HAP-1 (cell line): ENCODE data around the gene PLEKHH2.
"Not testable (repeated sequence)": the region's sequence is repeated elsewhere in the genome, so short reads cannot be mapped to it uniquely, and the experiment has no call there.

Experiments
- DNase-seq, 2 experiments: peaks; one replicate each; pipeline ENCODE4 v3.0.0-alpha.2; 2016 to 2020; ENCODE audit warnings: low spot score in 2 of 2
- H3K27me3 ChIP-seq: fragments of 250-450 bp; sonication (Bioruptor Pico); 2 replicates; pipeline ENCODE4 v1.5.1; 2020; ENCODE audit warnings: low read depth, mild to moderate bottlenecking, moderate library complexity
- H3K36me3 ChIP-seq: fragments of 250-450 bp; sonication (Bioruptor Pico); replicated peaks from 2 replicates; pipeline ENCODE4 v1.5.1; 2020; ENCODE audit warnings: mild to moderate bottlenecking
- H3K4me1 ChIP-seq: fragments of 250-450 bp; sonication (Bioruptor Pico); 2 replicates; pipeline ENCODE4 v1.5.1; 2020; ENCODE audit warnings: mild to moderate bottlenecking
- H3K4me3 ChIP-seq: fragments of 250-450 bp; sonication (Bioruptor Pico); 2 replicates; pipeline ENCODE4 v1.5.1; 2020; ENCODE audit warnings: mild to moderate bottlenecking, moderate library complexity
- H3K9me3 ChIP-seq: fragments of 250-450 bp; sonication (Bioruptor Pico); 2 replicates; pipeline ENCODE4 v1.5.1; 2020; ENCODE audit warnings: mild to moderate bottlenecking, moderate library complexity
- in situ Hi-C: fragments of 300-500 bp; cut with MboI; formaldehyde crosslinking; loops from 3 replicates; pipeline ENCODE4 v1.14.3; 2020; ENCODE audit warnings: low sequenced_read_pairs, inconsistent platforms, mixed read lengths

The PLEKHH2 gene

DNA sequence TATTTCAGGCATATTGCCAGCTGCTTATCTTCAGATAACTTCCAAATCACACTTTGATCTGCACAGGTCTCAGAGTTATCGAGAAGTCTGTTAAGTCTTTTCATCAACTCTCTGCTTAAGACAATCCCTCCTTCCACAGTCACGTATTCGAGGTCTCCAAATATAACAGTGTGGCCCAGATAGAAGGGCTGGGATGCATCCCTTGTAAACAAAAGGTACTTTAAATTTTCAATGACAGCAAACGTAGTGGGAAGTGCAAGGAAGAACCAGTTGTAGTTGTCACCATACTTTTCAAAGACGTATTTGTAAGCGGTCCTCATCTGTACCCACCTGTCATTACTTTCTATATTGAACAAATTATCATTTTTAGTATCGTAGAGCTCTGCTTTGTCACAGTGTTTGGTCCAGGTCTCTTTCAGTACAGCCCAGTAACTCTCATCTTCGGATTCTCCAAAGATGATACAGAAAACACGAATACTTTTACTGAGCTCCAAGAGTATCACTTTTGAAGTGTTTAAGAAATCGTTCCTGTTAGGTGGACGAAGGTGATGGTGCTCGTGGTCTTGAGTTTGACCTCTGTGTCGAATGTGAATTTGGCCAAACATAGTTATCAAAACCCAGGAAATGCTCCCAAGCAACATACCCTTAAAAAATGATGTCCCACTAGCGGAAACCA lies 38.7 kb downstream of the PLEKHH2 start:
- DNase-seq = no peak
- Histone ChIP-seq H3K4me3 (no peak overlapping the region), H3K9me3 (no peaks in the 10 kb centered on the region), H3K36me3 (no peaks in the 10 kb centered on the region), H3K27me3 (peaks cover 3% of the 10 kb centered on the region; the same call in 1 of the 2 replicates), H3K4me1 (no peaks in the 10 kb centered on the region)
- in situ Hi-C loops = no loop called here

- H3K9me3 ChIP-seq = no peaks in the 10 kb centered on the region
- in situ Hi-C loops = no loop called here
- DNase-seq = no peak
These were observed 39.4 kb downstream of the PLEKHH2 start, which contains the start of gene C1GALT1C1L for GRCh38 chr2:43676322-43677050. Gene C1GALT1C1L (minus strand): TSS chr2:43676429. CDS start chr2:43676322, 107 bp downstream.

DNA sequence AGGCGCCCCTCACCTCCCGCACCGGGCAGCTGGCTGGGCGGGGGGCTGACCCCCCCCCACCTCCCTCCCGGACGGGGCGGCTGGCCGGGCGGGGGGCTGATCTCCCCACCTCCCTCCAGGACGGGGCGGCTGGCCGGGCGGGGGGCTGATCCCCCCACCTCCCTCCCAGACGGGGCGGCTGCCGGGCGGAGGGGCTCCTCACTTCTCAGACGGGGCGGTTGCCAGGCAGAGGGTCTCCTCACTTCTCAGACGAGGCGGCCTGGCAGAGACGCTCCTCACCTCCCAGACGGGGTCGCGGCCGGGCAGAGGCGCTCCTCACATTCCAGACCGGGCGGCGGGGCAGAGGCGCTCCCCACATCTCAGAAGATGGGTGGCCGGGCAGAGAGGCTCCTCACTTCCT lies 40.7 kb downstream of the PLEKHH2 start:
- DNase-seq, H3K27me3 ChIP-seq, in situ Hi-C loops, H3K9me3 ChIP-seq, H3K4me1 ChIP-seq, H3K36me3 ChIP-seq, H3K4me3 ChIP-seq: not testable (repeated sequence)

More at GRCh38 chr2:43676322-43677050, 39.4 kb downstream of the PLEKHH2 start, which contains the start of gene C1GALT1C1L:
- no peak within 1 kb of the TSS for H3K4me3 ChIP-seq
- no peaks in the 10 kb centered on the region for H3K36me3 ChIP-seq
- H3K4me1 ChIP-seq = no peaks in the 10 kb centered on the region
- H3K27me3 ChIP-seq = peaks cover 3% of the 10 kb centered on the region; the same call in 1 of the 2 replicates

DNA sequence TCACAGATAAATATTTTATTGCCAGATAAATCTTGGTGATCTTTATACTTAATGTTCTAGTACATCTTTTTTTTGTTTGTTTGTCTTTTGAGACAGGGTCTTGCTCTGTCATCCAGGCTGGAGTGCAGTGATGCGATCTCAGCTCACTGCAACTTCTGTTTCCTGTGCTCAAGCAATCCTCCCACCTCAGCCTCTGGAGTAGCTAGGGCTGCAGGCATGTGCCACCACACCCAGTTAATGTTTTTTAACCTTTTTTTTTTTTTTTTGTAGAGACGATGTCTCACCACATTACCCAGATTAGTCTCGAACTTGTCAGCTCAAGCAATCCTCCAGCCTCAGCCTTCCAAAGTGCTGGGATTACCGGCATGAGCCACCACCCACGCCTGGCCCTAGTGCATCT lies 48.3 kb downstream of the PLEKHH2 start:
- Histone ChIP-seq H3K4me3 (no peak overlapping the region), H3K4me1 (no peaks in the 10 kb centered on the region), H3K36me3 (no peaks in the 10 kb centered on the region), H3K9me3 (no peaks in the 10 kb centered on the region), H3K27me3 (peaks cover 3% of the 10 kb centered on the region; the same call in 1 of the 2 replicates)
- no peak for DNase-seq
- in situ Hi-C loops = no loop called here

DNA sequence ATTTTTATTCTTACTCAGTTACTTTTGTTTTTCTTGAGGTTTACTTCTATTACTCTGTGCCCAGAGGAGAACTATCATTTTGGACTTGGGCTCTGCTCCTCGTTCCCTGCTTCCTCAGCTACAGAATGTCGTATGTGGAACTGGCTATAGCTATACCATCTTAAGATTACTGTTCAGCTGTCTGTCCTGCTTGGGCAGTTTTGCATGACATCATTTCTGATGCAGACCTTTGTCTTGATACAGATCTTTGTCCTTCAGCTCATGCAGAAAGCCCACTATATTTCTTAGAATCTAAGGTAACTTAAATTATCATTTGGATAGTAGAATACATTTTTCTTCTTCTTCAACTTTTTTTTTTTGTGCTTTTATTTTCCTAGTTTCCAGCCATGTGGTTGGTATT lies 52.9 kb downstream of the PLEKHH2 start:
- H3K36me3 ChIP-seq = no peaks in the 10 kb centered on the region
- DNase-seq = no peak
- no peaks in the 10 kb centered on the region for H3K9me3 ChIP-seq
- peaks cover 2% of the 10 kb centered on the region; the same call in 1 of the 2 replicates for H3K27me3 ChIP-seq
- H3K4me3 ChIP-seq = no peak overlapping the region
- H3K4me1 ChIP-seq = no peaks in the 10 kb centered on the region
- in situ Hi-C loops = no loop called here

- in situ Hi-C loops = no loop called here
- DNase-seq = no peak
- Histone ChIP-seq H3K4me1 (no peaks in the 10 kb centered on the region), H3K36me3 (0 out of 2 replicates have a peak, but pooled peaks cover 3% of the 10 kb centered on the region), H3K27me3 (peaks cover 2% of the 10 kb centered on the region; the same call in 1 of the 2 replicates), H3K4me3 (no peak overlapping the region), H3K9me3 (no peaks in the 10 kb centered on the region)
These were observed 55.5 kb downstream of the PLEKHH2 start for GRCh38 chr2:43692428-43692994.

DNA sequence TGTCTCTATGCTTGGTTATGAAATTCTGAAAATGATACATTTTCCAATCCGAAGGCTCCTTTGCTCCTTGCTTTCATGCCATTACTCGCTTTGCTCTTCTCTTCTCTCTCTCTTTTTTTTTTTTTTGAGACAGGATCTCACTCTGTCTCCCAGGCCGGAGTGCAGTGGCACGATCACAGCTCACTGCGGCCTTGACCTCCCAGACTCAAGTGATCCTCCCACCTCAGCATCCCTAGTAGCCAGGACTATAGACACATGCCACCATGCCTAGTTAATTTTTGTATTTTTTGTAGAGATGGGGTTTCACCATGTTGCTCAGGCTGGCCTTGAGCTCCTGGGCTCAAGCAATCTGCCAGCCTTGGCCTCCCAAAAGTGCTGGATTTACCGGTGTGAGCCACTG lies 61.1 kb downstream of the PLEKHH2 start:
- H3K36me3 ChIP-seq, H3K4me3 ChIP-seq, DNase-seq, H3K9me3 ChIP-seq, in situ Hi-C loops, H3K4me1 ChIP-seq, H3K27me3 ChIP-seq: not testable (repeated sequence)

GRCh38 chr2:43699761-43700160 lies 62.7 kb downstream of the PLEKHH2 start:
- in situ Hi-C loops = no loop called here
- Histone ChIP-seq H3K36me3 (0 out of 2 replicates have a peak, but pooled peaks cover 3% of the 10 kb centered on the region), H3K9me3 (no peaks in the 10 kb centered on the region), H3K4me3 (no peak overlapping the region), H3K27me3 (no peaks in the 10 kb centered on the region), H3K4me1 (no peaks in the 10 kb centered on the region)
- no peak for DNase-seq

GRCh38 chr2:43701111-43701510 lies 64.1 kb downstream of the PLEKHH2 start:
- in situ Hi-C loops = no loop called here
- no peaks in the 10 kb centered on the region for H3K4me1 ChIP-seq
- H3K9me3 ChIP-seq = no peaks in the 10 kb centered on the region
- no peaks in the 10 kb centered on the region for H3K36me3 ChIP-seq
- no peak for DNase-seq
- H3K27me3 ChIP-seq = no peaks in the 10 kb centered on the region
- no peak overlapping the region for H3K4me3 ChIP-seq

GRCh38 chr2:43707255-43708015 lies 70.4 kb downstream of the PLEKHH2 start:
- no peak overlapping the region for H3K4me3 ChIP-seq
- in situ Hi-C loops = no loop called here
- no peaks in the 10 kb centered on the region for H3K4me1 ChIP-seq
- no peak for DNase-seq
- no peaks in the 10 kb centered on the region for H3K9me3 ChIP-seq
- no peaks in the 10 kb centered on the region for H3K36me3 ChIP-seq
- no peaks in the 10 kb centered on the region for H3K27me3 ChIP-seq

DNA sequence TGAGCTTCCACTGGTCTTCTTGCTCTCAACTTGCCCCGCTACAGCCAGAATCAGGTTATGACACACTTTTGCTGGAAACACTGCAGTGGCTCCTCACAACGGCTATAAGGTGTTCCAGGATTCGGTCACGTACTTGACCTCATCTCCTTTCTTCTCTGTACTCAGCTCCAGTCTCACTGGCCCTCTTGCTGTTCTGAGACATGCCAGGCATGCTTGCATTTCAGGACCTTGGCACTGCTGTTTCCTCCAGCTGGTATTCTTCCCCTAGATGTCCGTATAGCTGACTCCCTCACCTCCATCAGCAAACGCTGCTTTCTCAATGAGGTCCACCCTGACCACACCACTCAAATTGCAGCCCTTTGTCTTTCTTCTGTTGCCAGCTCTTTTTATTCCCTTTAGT lies 71.1 kb downstream of the PLEKHH2 start:
- DNase-seq = no peak
- Histone ChIP-seq H3K27me3 (no peaks in the 10 kb centered on the region), H3K4me3 (no peak overlapping the region), H3K36me3 (no peaks in the 10 kb centered on the region), H3K4me1 (no peaks in the 10 kb centered on the region), H3K9me3 (no peaks in the 10 kb centered on the region)
- in situ Hi-C loops = no loop called here

DNA sequence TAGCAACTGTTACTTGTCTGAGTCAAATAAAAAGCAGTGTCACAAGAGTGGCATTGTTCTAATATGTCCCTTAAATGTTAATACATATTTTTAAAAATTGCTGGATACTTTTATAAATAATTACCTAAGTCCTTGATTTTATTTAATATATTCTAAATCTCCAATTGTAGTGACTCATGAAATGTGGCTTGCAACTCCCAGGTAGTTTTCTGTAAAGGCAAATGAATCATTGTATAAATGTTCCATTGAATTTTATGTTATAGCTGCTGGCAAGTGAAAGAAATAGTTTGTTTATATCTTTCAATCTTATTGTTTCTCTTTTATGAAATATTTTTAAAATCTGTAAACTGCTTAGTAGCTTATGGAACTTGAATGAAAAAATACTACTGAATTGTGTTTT lies 71.8 kb downstream of the PLEKHH2 start:
- Histone ChIP-seq H3K36me3 (no peaks in the 10 kb centered on the region), H3K27me3 (no peaks in the 10 kb centered on the region), H3K4me3 (no peak overlapping the region), H3K4me1 (no peaks in the 10 kb centered on the region; the same call in 1 of the 2 replicates), H3K9me3 (no peaks in the 10 kb centered on the region)
- DNase-seq = no peak
- in situ Hi-C loops = no loop called here

- in situ Hi-C loops = no loop called here
These were observed 73.8 kb downstream of the PLEKHH2 start for GRCh38 chr2:43710866-43711265.

More at GRCh38 chr2:43710866-43711265, 73.8 kb downstream of the PLEKHH2 start:
- Histone ChIP-seq H3K4me1 (peaks cover 2% of the 10 kb centered on the region; the same call in 1 of the 2 replicates), H3K9me3 (no peaks in the 10 kb centered on the region), H3K4me3 (no peak overlapping the region), H3K36me3 (no peaks in the 10 kb centered on the region), H3K27me3 (no peaks in the 10 kb centered on the region)
- DNase-seq = no peak
